Measurements from ENCODE around the gene CAMTA1.

The CAMTA1 gene

DNA sequence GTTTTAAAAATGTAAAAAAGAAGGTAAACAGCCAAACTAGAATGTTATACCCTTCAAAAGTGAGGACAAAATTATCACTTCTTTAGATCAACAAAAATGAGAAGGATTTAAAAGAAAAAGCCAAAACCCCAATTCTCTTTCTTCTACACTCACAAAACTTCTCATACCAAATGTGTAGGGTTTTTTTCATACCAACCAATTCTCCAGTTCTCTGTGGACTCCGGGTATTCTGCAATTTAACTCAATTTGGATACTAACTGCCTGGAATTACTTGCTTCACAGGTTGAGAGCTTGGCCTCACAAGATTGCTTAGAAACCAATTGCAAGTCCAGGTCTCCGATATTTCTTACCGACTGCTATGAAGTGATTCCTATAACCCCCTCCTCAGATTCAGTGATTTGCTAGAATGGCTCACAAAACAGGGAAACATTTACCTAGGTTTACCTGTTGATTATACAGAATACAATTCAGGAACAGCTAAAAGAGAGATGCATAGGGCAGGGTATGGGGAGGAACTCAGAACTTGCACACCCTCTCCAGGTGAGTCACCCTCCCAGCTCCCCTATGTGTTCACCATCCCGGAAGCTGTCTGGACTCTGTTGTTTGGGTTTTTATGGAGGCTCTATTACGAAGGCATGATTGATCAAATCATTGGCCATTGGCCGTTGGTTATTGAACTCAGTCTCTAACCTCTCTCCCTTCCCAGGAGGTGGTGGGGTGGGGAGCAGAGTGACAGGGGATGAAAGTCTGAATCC is 67.1 kb downstream of the CAMTA1 start:
- DNase-seq, result no peak

DNA sequence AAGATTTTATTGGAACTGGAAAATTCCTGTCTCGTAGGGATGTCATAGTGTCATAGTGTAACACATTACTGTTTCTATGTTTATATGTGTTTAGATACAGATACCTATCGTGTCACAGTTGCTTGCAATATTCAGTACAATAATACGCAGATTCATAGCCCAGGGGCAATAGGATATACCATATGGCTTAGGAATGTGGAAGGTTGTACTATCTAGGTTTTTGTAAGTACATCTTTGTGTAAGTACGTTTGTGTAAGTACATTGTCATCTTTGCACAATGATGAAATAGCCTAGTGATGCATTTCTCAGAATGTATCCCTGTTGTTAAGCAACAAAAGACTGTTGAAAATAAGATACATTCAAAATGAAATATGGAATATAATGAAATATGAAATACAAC is 68.9 kb downstream of the CAMTA1 start:
- DNase-seq, result no peak

GRCh38 chr1:6857831-6858230 is 72.6 kb downstream of the CAMTA1 start:
- DNase-seq, result no peak

GRCh38 chr1:6858596-6858995 is 73.3 kb downstream of the CAMTA1 start:
- DNase-seq, result no peak

- no peak for DNase-seq
Measured at GRCh38 chr1:6859415-6860343, 74.4 kb downstream of the CAMTA1 start.

GRCh38 chr1:6860401-6860800 is 75.1 kb downstream of the CAMTA1 start:
- DNase-seq, result no peak

DNA sequence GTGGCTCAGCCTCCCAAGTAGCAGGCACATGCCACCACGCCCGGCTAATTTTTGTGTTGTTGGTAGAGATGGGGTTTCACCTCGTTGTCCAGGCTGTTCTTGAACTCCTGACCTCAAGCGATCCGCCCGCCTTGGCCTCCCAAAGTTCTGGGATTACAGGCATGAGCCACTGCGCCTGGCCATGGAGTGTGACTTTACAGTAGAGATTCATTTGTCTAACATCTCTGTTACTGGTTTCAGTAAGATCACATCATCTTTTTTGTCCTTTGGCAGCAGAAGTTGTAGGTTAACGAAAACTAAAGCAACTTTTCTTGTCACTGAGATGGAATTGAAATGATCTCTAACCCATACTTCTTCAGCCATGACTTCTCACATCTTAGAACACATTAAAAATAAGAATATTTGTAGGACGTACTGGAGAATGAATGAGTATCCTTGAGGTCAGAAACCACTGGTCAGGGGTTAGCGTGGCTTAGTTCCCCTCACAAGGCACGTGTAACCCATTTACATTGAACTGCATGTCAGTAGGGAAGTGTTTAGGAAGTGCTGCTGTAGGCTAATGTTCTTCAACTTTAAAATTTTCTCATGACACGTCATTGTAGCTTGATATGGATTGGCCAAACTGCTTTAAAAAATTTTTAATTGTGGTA is 75.9 kb downstream of the CAMTA1 start:
- no peak for DNase-seq

DNA sequence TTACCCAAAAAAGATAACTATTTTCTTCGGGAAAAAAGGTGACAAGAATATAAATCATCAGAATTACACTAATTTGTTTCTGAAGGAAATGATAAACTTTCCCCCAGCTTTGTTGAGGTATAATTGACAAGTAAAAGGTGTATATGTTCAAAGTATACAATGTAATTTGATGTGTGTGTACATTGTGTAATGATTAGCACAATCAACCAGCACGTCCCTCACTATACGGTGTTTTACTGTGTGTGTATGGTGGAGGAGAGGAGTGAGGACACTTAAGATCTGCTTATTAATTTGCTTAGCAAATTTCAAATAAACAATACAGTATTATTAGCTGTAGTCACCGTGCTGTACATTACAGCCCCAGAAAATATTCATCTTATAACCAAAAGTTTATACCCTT is 77.7 kb downstream of the CAMTA1 start:
- DNase-seq, result no peak

- no peak for DNase-seq
Measured at GRCh38 chr1:6864166-6864565, 78.9 kb downstream of the CAMTA1 start.

GRCh38 chr1:6866825-6867224 is 81.6 kb downstream of the CAMTA1 start:
- no peak for DNase-seq

- no peak for DNase-seq
Measured at GRCh38 chr1:6867321-6867720, 82.1 kb downstream of the CAMTA1 start.

GRCh38 chr1:6867729-6868659 is 82.7 kb downstream of the CAMTA1 start:
- DNase-seq, result no peak

- no peak for DNase-seq
Measured at GRCh38 chr1:6868660-6869380, 83.6 kb downstream of the CAMTA1 start.

- DNase-seq, result no peak
Measured at GRCh38 chr1:6869545-6869944, 84.3 kb downstream of the CAMTA1 start.

DNA sequence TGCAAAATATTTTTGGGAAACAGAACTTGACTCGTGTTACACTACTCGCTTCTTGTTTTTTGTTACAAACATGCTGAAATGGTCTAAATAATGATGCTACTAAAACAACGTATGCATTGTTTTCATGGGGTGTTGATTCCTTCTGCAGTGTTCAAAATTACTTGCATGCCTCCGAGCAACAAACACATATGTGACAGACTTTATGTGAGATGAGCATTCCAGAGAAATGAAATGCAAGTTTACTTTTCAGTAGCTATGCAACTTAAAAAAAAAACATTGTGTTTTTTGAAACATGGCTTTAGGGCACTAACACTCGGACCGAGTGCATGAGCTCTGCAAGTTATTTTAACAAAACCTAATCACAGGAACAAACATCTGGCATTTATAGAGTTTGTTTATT is 84.8 kb downstream of the CAMTA1 start:
- DNase-seq, result no peak

DNA sequence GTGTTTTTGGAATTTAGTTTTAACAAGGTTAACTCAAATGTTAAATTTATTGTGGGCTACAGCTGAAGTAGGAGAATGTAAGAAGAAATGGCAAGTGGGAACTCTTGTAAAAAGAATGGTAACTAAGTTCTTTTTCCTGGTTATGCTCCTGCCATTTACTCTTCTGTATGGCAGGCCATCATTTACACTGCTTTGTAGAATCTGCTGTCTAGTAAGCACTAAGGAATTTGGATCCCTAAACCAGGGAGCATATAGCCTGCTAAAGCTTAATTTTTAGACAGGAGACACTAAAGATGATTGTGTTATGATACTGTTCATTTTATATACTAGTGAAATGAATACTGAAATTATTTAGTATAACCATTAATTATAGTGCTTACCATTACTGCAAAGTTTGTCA is 85.3 kb downstream of the CAMTA1 start:
- no peak for DNase-seq

DNA sequence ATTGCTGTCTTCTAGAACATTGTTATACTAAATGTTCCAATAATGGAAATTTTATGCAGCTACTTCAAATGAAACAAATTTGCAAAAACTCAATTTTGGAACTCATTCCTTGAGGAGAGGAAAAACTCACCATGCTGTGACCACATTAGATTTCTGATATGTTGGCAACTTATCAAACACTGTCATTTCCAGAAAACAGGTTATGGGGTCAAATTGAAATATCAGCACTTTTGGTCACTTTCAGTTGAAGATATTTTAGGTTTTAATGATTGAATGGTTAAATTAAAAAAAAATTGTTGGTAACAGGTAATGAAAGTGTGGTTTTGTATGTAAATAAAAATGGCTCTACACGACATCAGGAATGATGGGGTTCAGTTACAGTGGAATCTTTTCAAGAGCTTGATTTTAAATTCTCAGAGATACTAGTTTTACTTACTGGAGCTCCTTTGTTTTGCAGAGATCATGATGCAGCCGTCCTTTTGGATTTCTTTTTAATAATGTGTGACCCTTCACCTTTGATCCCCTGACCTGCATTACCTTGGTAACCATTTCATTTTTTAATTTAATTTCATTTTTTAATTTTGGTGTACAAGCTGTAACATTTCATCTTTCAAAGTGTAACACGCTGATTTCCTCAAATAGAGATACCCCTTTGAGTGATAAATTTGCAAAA is 86.2 kb downstream of the CAMTA1 start:
- no peak for DNase-seq

DNA sequence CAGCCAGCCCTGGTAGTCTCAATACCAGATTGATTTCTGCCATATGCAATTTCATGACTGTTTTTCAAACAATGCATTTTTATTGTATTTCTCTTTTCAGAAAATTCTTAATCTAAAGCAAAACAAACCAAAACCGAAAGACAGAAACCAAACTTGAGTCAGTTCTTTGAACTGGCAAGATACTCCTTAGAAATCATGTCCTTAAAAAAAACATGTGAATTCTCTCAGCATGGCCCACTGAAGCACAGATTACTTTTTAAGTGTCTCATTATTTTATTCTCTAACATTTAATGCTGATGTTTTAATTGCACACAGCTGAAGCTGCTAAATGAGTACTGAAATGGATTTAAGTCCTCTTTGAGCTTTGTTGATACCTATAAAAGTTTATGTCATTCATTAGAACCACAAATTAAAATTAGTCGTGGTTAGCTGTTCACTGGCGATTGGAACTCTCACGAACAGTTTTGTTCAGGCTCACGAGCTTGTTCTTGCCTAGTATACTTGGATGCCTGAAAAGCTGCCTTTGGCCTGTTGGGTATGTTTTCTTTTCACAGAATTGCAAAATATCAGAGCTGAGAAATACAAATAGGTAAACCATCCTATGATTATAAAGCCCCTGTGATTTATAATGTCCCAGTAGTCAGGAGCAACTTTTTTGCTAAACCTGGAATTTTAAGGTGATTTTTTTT is 87.5 kb downstream of the CAMTA1 start:
- DNase-seq, result no peak

GRCh38 chr1:6873298-6874015 is 88.2 kb downstream of the CAMTA1 start:
- DNase-seq, result no peak

DNA sequence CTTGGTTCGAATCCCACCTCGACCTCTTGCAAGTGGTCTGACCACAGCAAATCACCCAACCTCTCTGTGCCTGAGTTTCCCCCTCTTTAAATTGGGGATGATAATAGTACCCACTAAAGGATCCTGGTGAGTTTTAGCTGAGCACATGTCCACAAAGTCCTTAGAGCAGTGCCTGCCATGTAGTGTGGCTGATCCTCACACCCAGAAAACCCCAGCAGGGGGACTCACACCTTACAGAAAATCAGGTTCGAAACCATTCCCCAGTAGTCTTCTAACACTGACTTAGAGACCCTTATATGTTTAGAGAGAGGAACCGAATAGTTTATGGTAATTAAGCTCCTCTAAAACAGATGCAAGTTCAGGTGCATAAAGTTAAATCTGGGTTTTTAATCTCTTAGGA is 89.0 kb downstream of the CAMTA1 start:
- no peak for DNase-seq

Measured in T-helper 9 cell (primary cell).